NCI-H146 treated with DMSO at 0.1 percent for 48 hours (cell line): ENCODE results near the gene SAP130.

Experiments used
- DNase-seq: peaks from one replicate; lab custom pipeline; 2025; ENCODE audit not compliant: unreplicated experiment; lab: John Stamatoyannopoulos, UW

SAP130 gene

GRCh38 chr2:128027801-128028667 is at the start of gene SAP130:
Gene SAP130 (minus strand): TSS chr2:128028059. CDS start chr2:128026292, 1,767 bp downstream.
- peak; percentile 97 for DNase-seq

DNA sequence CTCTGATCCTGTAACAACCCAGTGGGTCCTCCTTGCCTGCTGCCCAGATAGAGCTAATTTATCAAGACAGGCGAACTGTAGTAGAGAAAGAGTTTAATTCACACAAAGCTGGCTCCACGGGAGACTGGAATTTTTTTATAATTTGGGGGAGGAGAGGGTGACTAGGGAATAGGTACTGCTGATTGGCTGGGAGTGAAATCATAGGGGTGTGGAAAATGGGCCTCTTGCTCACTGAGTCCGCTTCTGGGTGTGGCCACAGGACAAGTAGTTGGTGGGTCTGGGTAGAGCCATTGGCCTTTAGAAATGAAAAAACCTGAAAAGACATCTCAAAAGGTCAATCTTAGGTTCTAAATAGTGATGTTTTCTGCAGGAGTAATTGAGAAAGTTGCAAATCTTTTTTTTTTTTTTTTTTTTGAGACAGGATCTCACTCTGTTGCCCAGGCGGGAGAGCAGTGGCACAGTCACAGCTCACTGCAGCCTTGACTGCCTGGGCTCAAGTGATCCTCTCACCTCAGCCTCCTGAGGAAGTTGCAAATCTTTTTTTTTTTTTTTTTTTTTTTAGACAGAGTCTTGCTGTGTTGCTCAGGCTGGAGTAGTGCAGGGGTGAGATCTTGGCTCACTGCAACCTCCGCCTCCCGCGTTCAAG is 48.7 kb upstream of the SAP130 start:
- DNase-seq: no peak

GRCh38 chr2:128073278-128073677 is 45.4 kb upstream of the SAP130 start:
- DNase-seq: no peak

GRCh38 chr2:128069769-128070168 is 41.9 kb upstream of the SAP130 start:
- DNase-seq: no peak

DNA sequence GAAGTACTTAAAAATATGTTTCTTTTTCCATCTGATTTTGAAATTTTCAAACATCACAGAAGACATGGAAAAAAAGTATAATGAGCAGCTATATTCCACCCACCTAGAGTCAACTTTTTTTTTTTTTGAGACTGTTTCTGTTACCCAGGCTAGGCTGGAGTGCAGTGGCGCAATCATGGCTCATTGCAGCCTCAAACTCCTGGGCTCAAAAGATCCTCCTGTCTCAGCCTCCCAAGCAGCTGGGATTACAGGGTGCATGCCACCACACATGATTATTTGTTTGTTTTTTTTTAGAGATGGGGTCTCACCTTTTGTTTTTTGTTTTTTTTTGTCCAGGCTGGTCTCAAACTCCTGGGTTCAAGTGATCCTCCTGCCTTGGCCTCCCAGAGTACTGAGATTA is 36.5 kb upstream of the SAP130 start:
- no peak for DNase-seq

- no peak for DNase-seq
Measured at GRCh38 chr2:128062571-128062970, 34.7 kb upstream of the SAP130 start.

- DNase-seq: no peak
Measured at GRCh38 chr2:128058114-128058513, 30.3 kb upstream of the SAP130 start.

DNA sequence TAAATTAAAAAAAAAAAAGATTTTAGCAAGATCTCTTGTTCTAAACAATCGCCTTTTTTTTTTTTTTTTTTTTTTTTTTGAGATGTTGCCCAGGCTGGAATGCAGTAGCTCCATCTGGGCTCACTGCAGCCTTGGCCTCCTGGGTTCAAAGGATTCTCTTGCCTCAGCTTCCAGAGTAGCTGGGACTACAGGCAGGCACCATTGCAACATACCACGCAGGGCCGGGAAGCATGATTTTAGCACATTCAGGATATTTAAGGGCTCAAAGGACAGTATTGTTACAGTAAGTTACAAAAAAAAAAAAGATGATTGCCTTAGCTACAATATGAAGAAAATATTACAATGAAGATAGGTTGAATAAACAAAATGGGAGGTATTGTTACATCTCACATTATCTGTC is 29.5 kb upstream of the SAP130 start:
- DNase-seq: no peak

- DNase-seq: no peak
Measured at GRCh38 chr2:128054104-128054885, 26.4 kb upstream of the SAP130 start.

DNA sequence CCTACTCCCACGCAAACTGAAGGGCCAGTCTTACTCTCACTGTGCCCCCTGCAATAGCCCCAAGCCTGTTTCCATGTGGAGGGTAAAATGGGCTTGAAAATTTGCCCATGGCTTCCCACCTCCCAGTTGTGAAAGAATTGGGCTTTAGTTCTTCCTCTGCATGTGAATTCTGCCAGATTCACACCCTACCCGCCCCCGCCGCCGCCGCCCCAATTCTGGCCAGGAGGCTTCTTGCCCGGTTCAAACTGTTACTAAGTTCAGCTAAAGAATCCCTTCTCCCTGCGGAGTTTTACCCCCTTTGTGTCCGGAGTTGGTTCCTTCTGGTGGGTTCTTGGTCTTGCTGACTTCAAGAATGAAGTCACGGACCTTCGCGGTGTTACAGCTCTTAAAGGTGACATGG is 25.5 kb upstream of the SAP130 start:
- DNase-seq: no peak

GRCh38 chr2:128043041-128043440 is 15.2 kb upstream of the SAP130 start:
- no peak for DNase-seq

- DNase-seq: no peak
Measured at GRCh38 chr2:128041561-128041960, 13.7 kb upstream of the SAP130 start.

DNA sequence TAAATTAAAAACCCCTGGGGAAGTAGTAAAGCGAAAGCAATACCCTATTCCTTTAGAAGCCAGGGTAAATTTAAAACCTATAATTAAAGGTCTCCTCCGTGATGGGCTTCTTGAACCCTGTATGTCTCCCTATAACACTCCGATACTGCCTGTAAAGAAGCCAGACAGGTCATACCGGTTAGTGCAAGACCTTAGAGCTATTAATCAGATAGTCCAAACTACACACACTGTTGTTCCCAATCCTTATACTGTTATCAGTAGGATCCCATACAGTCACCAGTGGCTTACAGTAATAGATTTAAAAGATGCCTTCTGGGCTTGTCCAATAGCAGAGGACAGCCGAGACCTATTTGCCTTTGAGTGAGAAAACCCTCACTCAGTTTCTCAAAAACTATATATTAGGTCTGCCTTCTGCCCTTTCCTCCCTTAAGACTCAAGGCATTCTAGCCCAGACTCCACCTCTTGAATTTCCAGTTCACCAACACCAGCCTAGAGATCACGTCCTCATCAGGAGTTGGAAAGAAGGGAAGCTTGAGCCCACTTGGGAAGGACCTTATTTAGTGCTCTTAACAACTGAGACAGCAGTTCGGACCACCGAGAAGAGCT is 12.4 kb upstream of the SAP130 start:
- no peak for DNase-seq

GRCh38 chr2:128039535-128039934 is 11.7 kb upstream of the SAP130 start:
- no peak for DNase-seq

- no peak for DNase-seq
Measured at GRCh38 chr2:128038411-128038810, 10.6 kb upstream of the SAP130 start.

DNA sequence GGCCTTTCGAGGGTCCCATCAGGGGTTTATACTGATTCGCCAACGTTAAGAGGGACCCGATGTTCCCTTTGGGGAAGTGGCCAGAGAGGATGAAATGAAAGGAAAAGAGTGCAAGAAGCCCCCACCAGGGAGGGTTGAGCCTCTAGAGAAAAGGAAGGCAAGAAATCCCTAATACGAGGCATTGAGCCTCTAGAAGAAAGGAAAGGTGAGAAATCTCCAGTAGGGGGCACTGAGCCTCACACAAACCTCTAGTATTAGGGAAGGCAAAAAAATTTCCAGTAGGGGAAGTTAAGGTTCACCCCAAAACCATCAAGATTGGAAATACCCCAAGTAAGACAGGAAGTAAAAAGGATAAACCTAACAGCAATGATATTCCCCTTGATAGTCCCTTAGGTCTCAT is 9.8 kb upstream of the SAP130 start:
- DNase-seq: no peak

DNA sequence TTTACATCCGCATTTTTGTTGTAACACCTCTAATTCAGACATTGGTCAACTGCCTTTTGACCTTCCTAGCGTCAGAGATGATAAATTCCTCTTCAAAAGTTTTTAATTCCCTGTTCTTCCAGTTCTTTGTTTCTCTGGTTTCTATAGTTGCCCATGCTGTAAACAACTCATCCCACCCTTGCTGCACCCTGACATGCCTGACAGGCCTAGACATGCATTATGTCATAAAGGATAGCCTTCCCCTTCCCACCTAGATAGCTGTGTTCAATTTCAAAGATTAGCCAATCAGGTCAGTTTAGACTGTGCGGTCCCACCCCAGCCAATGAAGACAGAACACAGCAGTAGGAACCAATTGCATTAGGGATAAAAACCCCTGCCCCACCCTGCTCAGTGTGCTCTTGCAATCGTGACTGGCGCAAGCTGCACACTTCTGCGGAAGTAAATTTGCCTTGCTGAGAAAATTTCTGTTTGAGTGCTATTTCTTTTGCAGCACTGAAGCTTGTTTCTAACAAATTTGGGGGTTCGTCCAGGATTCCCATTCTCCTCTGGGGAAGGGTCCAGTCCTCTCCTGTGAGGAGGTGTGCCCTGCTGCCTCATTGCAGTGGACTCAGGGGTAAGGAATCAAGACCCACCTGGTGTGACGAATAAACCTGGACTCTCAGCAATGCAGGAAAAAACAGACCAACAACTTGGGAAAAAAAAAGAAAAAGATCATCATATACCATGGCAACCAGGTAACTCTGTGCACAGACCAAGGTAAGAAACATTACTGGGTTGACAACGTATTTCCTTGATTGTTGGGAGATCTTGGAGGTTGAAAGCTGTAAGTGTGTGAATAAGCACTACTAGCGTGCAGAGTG is 9.1 kb upstream of the SAP130 start:
- no peak for DNase-seq

DNA sequence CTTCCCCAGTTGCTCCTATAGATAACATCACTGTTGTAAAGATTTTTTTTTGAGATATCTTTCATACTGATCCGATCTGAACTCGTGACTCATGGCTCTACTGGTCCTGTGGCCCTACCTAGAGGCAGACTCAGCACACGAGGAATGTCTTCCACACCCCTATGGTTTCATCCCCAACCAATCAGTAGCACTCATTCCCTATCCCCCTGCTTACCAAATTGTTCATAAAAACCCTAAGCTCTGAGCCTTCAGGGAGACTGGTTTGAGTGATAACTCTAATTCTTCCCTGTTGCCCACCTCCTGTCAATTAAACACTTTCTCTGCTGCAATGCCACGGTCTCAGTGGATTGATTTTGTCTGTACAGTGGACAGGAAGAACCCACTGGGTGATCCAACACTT is 4.2 kb upstream of the SAP130 start:
- no peak for DNase-seq

GRCh38 chr2:128028668-128029054 is 802 bp upstream of the SAP130 start:
- DNase-seq: no peak

GRCh38 chr2:128027278-128027800 is 520 bp downstream of the SAP130 start:
- peak; percentile 98 for DNase-seq
